ENCODE data around the gene RP2.

GRCh38 chrX:46820391-46821100 is 16.3 kb upstream of the RP2 start:
- TF ChIP-seq CTCF (IDR thresholded peaks at IDR 0.05; ENCODE audit: low read depth, low read length, missing input control) (no peak), RAD21 (IDR thresholded peaks at IDR 0.05) (no peak), YY1 (IDR thresholded peaks at IDR 0.05) (no peak), FOXA1 (IDR thresholded peaks at IDR 0.05) (no peak), JUND (IDR thresholded peaks at IDR 0.05) (no peak), SP1 (IDR thresholded peaks at IDR 0.05) (no peak)
